Measurements from ENCODE around the gene BICDL1. TPM values are rescaled to one million over a fixed set of nuclear protein-coding genes. Genes with fewer than 3 reads are reported as not detected.

BICDL1 gene
- total and polyA plus RNA-seq, 2 donors (not counting 3 experiments of a cell fraction or from before 2014, with no cell fraction given) = 0.19 TPM; not detected in 1

GRCh38 chr12:120061575-120062214 is 72.7 kb downstream of the BICDL1 start:
- FAIRE-seq (no peak), DNase-seq (ENCODE audit: low read depth, low spot score) (no peak)
- H3K4me3 ChIP-seq (replicated peaks in 1 of 3; ENCODE audit: insufficient read depth in 1 of 3, low read depth in 1 of 3, low read length in 3 of 3) = no peak overlapping the region
- H4K20me1 ChIP-seq (replicated peaks; ENCODE audit: control insufficient read depth, extremely low read depth, insufficient read depth, low read length) = no peaks in the 10 kb centered on the region
- dilution Hi-C loops (cut with MboI; ENCODE audit: extremely low pct_ligation_motif_present, low sequenced_read_pairs) (no loop called here), intact Hi-C loops (cut with micrococcal nuclease) (no loop called here)
- H3K27ac ChIP-seq (ENCODE audit: insufficient read depth, low read depth, low read length) = no peak overlapping the region
- H3K9ac ChIP-seq (replicated peaks; ENCODE audit: extremely low read depth, insufficient read depth, low read length) = no peak overlapping the region
- no peak overlapping the region for H2AFZ ChIP-seq (ENCODE audit: low read depth, low read length)
- CTCF ChIA-PET = no interaction called here
- H3K9me3 ChIP-seq (replicated peaks; ENCODE audit: control insufficient read depth, insufficient read depth, low read length) = no peaks in the 10 kb centered on the region
- POLR2A ChIA-PET = no interaction called here
- H3K9me1 ChIP-seq (replicated peaks; ENCODE audit: control insufficient read depth, extremely low read depth, insufficient read depth, low read length) = no peaks in the 10 kb centered on the region
- H3K4me2 ChIP-seq (ENCODE audit: insufficient read depth, low read length) = no peak overlapping the region
- H3K27me3 ChIP-seq (ENCODE audit: control insufficient read depth in 2 of 2, insufficient read depth in 2 of 2, low read length in 2 of 2) = peaks cover 29 to 47% of the 10 kb centered on the region in 2 experiments
- H3K4me1 ChIP-seq (ENCODE audit: control insufficient read depth, extremely low read depth, insufficient read depth, low read length) = no peaks in the 10 kb centered on the region
- BruUV-seq (replicated peaks) = no TSS peak
- H3K36me3 ChIP-seq (ENCODE audit: control insufficient read depth in 2 of 2, extremely low read depth in 1 of 2, insufficient read depth in 2 of 2, low read length in 2 of 2) = no peaks in the 10 kb centered on the region
- H3K79me2 ChIP-seq (ENCODE audit: control insufficient read depth, insufficient read depth, low read length) = no peaks in the 10 kb centered on the region
- no peak for TF ChIP-seq POLR2AphosphoS5 (IDR thresholded peaks at IDR 0.05; ENCODE audit: insufficient read depth, low read depth, low read length)
- no peak for TF ChIP-seq EZH2 (IDR thresholded peaks at IDR 0.05; ENCODE audit: borderline replicate concordance, low read depth, low read length, severe bottlenecking)
- no peak for TF ChIP-seq MYC (IDR thresholded peaks at IDR 0.05; ENCODE audit: low read depth, low read length)
- TF ChIP-seq MAX (IDR thresholded peaks at IDR 0.05; ENCODE audit: insufficient read depth, insufficient read length) = no peak
- TF ChIP-seq GATA2 (IDR thresholded peaks at IDR 0.05; ENCODE audit: insufficient read depth, insufficient read length, low read depth, low read length) = no peak
- TF ChIP-seq FOS (IDR thresholded peaks at IDR 0.05; ENCODE audit: borderline replicate concordance, insufficient read depth, low read length) = no peak
- no peak for TF ChIP-seq JUN (IDR thresholded peaks at IDR 0.05; ENCODE audit: borderline replicate concordance, insufficient read depth, insufficient read length, low read depth)
- no peak for TF ChIP-seq POLR2A (IDR thresholded peaks at IDR 0.05; ENCODE audit: low read depth, low read length)
- no peak for TF ChIP-seq CTCF (IDR thresholded peaks at IDR 0.05; ENCODE audit: extremely low read depth in 1 of 2, insufficient read depth in 1 of 2, low read depth in 1 of 2, low read length in 2 of 2)

All from endothelial cell of umbilical vein (primary cell).